ENCODE data around the gene NHS.

NHS gene

DNA sequence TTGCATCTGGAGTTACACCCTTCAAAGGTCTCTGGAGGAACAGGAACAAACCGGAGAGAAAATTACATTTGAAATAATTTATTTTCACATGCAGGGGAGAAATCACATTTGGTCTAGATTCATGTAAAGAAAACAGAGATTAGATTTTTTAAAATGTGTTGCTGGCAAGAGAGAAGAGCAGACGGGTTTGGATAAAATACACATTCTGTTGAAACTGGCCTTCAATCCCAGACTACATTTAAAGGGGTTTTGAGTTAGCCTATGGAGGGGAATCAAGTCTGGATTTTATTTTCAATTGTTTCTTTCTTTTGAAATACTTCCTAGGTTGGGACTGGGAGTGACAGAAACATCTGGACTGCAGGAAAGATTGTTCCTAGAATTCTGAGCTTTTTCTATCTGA is 180.8 kb downstream of the NHS start:
- H3K79me2 ChIP-seq (ENCODE audit: insufficient read depth, low read length), result no peaks in the 10 kb centered on the region

DNA sequence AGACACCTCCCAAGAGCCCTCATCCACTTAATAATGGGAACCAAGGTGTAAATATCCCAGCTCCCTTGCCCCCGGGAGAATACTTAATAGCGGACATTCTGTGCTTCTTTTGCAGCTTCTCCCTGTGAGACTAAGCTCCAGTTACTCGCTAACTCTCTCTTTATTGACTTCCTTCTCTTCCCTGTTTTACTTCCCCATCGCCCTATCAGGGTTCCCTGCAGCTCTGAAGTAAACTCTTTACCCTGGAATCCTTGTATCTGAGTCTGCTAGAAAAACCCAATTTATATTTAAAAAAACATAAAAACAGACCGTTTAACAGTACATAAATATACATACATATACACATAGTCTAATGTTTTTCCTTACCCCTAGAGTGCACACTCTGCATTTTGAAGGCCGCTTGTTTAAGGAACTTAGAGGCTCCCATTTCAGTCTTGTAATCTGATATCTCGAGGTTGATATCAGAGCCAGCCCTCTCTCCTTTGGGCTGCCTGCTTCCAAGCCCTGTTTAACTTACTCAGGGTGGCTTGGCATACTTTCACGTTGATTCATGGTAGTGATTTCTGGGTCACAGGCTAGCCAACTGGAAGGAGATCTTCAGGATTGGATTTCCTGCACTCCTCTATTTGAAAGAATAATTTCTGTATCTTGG is 184.9 kb downstream of the NHS start:
- Histone ChIP-seq H3F3A (ENCODE audit: insufficient read depth, low read length) (no peaks in the 10 kb centered on the region), H3K27me3 (ENCODE audit: insufficient read depth, low read length) (no peaks in the 10 kb centered on the region), H3K36me3 (ENCODE audit: insufficient read depth, low read length) (no peaks in the 10 kb centered on the region), H3K79me2 (ENCODE audit: insufficient read depth, low read length) (no peaks in the 10 kb centered on the region), H3K4me3 (ENCODE audit: low read depth, low read length, poor library complexity, severe bottlenecking) (no peak overlapping the region), H3K9me3 (ENCODE audit: low read length) (no peaks in the 10 kb centered on the region), H4K20me1 (ENCODE audit: insufficient read depth, low read length) (no peaks in the 10 kb centered on the region), H3K4me1 (ENCODE audit: insufficient read depth, low read length, severe bottlenecking) (no peaks in the 10 kb centered on the region), H3K4me2 (ENCODE audit: low read length) (no peak overlapping the region), H3K9ac (ENCODE audit: low read length) (no peak overlapping the region), H2AFZ (ENCODE audit: low read length) (no peak overlapping the region), H3K27ac (ENCODE audit: low read depth, low read length, poor library complexity, severe bottlenecking) (no peak overlapping the region), H3K9me2 (ENCODE audit: low read depth, low read length) (no peaks in the 10 kb centered on the region)
- TF ChIP-seq, protein P1, sequence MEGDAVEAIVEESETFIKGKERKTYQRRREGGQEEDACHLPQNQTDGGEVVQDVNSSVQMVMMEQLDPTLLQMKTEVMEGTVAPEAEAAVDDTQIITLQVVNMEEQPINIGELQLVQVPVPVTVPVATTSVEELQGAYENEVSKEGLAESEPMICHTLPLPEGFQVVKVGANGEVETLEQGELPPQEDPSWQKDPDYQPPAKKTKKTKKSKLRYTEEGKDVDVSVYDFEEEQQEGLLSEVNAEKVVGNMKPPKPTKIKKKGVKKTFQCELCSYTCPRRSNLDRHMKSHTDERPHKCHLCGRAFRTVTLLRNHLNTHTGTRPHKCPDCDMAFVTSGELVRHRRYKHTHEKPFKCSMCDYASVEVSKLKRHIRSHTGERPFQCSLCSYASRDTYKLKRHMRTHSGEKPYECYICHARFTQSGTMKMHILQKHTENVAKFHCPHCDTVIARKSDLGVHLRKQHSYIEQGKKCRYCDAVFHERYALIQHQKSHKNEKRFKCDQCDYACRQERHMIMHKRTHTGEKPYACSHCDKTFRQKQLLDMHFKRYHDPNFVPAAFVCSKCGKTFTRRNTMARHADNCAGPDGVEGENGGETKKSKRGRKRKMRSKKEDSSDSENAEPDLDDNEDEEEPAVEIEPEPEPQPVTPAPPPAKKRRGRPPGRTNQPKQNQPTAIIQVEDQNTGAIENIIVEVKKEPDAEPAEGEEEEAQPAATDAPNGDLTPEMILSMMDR (IDR thresholded peaks at IDR 0.05; ENCODE audit: low read length), result no peak
- no peak for TF ChIP-seq EZH2 (IDR thresholded peaks at IDR 0.05; ENCODE audit: borderline replicate concordance, low read length)

More for the DNA sequence above, 180.8 kb downstream of the NHS start:
- Histone ChIP-seq H3K27ac (ENCODE audit: low read depth, low read length, poor library complexity, severe bottlenecking) (no peak overlapping the region), H3F3A (ENCODE audit: insufficient read depth, low read length) (no peaks in the 10 kb centered on the region), H3K4me3 (ENCODE audit: low read depth, low read length, poor library complexity, severe bottlenecking) (no peak overlapping the region), H3K9me2 (ENCODE audit: low read depth, low read length) (no peaks in the 10 kb centered on the region), H3K9me3 (ENCODE audit: low read length) (no peaks in the 10 kb centered on the region), H4K20me1 (ENCODE audit: insufficient read depth, low read length) (no peaks in the 10 kb centered on the region), H2AFZ (ENCODE audit: low read length) (no peak overlapping the region), H3K4me2 (ENCODE audit: low read length) (no peak overlapping the region), H3K4me1 (ENCODE audit: insufficient read depth, low read length, severe bottlenecking) (no peaks in the 10 kb centered on the region), H3K36me3 (ENCODE audit: insufficient read depth, low read length) (no peaks in the 10 kb centered on the region), H3K9ac (ENCODE audit: low read length) (no peak overlapping the region), H3K27me3 (ENCODE audit: insufficient read depth, low read length) (no peaks in the 10 kb centered on the region)
- no peak for TF ChIP-seq EZH2 (IDR thresholded peaks at IDR 0.05; ENCODE audit: borderline replicate concordance, low read length)
- TF ChIP-seq, protein P1 (IDR thresholded peaks at IDR 0.05; ENCODE audit: low read length), result no peak

DNA sequence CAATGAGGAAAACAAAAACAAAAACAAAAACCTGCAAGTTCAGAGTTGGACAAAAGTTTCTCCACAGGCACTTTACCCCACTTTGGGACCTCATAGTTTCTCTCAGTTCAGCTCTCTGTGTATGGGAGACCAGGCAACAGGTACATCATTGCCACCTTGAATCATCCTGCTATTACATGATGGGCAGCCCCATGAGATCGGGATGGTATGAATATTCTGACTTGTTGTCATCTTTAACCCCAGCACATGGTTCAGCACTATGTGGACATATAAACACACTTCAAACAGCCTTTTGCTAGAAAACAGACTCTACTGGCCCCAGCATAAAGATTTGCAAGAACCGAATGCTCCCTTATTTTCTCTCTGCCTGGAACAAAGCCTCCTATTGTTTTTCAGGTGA is 185.4 kb downstream of the NHS start:
- no peaks in the 10 kb centered on the region for H3K79me2 ChIP-seq (ENCODE audit: insufficient read depth, low read length)
- no peaks in the 10 kb centered on the region for H3K9me3 ChIP-seq (ENCODE audit: low read length)
- no peaks in the 10 kb centered on the region for H3K4me1 ChIP-seq (ENCODE audit: insufficient read depth, low read length, severe bottlenecking)
- H3K4me3 ChIP-seq (ENCODE audit: low read depth, low read length, poor library complexity, severe bottlenecking), result no peak overlapping the region
- H3K9me2 ChIP-seq (ENCODE audit: low read depth, low read length), result no peaks in the 10 kb centered on the region
- no peak overlapping the region for H2AFZ ChIP-seq (ENCODE audit: low read length)
- no peaks in the 10 kb centered on the region for H3K27me3 ChIP-seq (ENCODE audit: insufficient read depth, low read length)
- no peak overlapping the region for H3K27ac ChIP-seq (ENCODE audit: low read depth, low read length, poor library complexity, severe bottlenecking)
- H4K20me1 ChIP-seq (ENCODE audit: insufficient read depth, low read length), result no peaks in the 10 kb centered on the region
- H3K4me2 ChIP-seq (ENCODE audit: low read length), result no peak overlapping the region
- no peaks in the 10 kb centered on the region for H3K36me3 ChIP-seq (ENCODE audit: insufficient read depth, low read length)
- TF ChIP-seq EZH2 (IDR thresholded peaks at IDR 0.05; ENCODE audit: borderline replicate concordance, low read length), result no peak
- TF ChIP-seq, protein P1 (IDR thresholded peaks at IDR 0.05; ENCODE audit: low read length), result no peak
- H3F3A ChIP-seq (ENCODE audit: insufficient read depth, low read length), result no peaks in the 10 kb centered on the region
- H3K9ac ChIP-seq (ENCODE audit: low read length), result no peak overlapping the region

Measured in OCI-LY1 (cell line).